HEK293 (cell line): Measurements from ENCODE around the gene KIAA0319L.
"Not testable (repeated sequence)": the region's sequence is repeated elsewhere in the genome, so short reads cannot be mapped to it uniquely, and the experiment has no call there.

ENCODE experiments used
- KLF1 ChIP-seq: fragments of 450-650 bp; formaldehyde crosslinking; IDR thresholded peaks from 2 replicates; pipeline ENCODE4 v1.5.1; 2016; ENCODE audit warnings: missing biosample characterization, missing genetic modification characterization
- YY2 ChIP-seq: fragments of 450-650 bp; formaldehyde crosslinking; IDR thresholded peaks from 2 replicates; pipeline ENCODE4 v1.5.1; 2016; ENCODE audit warnings: missing biosample characterization, missing genetic modification characterization
- ZNF302 ChIP-seq: fragments of 450-650 bp; formaldehyde crosslinking; IDR thresholded peaks from 2 replicates; pipeline ENCODE4 v1.5.1; 2016; ENCODE audit warnings: missing biosample characterization, missing genetic modification characterization, low read depth
- ZNF324 ChIP-seq: fragments of 450-650 bp; formaldehyde crosslinking; IDR thresholded peaks from 2 replicates; pipeline ENCODE4 v1.5.1; 2016; ENCODE audit warnings: missing biosample characterization, missing genetic modification characterization
- TF ChIP-seq, protein P1 (sequence below): fragments of 450-650 bp; formaldehyde crosslinking; IDR thresholded peaks from 2 replicates; pipeline ENCODE4 v1.5.1; 2016; ENCODE audit warnings: missing biosample characterization, missing genetic modification characterization
- TF ChIP-seq, protein P2 (sequence below): fragments of 450-650 bp; formaldehyde crosslinking; IDR thresholded peaks from 2 replicates; pipeline ENCODE4 v1.5.1; 2016; ENCODE audit warnings: missing biosample characterization, missing genetic modification characterization

GRCh38 chr1:35463749-35464148 lies 93.5 kb downstream of the KIAA0319L start:
- not testable (repeated sequence) for TF ChIP-seq KLF1; YY2; ZNF302 (tag by site-specific recombination); ZNF324 (tag by site-specific recombination)
- TF ChIP-seq, protein P1, sequence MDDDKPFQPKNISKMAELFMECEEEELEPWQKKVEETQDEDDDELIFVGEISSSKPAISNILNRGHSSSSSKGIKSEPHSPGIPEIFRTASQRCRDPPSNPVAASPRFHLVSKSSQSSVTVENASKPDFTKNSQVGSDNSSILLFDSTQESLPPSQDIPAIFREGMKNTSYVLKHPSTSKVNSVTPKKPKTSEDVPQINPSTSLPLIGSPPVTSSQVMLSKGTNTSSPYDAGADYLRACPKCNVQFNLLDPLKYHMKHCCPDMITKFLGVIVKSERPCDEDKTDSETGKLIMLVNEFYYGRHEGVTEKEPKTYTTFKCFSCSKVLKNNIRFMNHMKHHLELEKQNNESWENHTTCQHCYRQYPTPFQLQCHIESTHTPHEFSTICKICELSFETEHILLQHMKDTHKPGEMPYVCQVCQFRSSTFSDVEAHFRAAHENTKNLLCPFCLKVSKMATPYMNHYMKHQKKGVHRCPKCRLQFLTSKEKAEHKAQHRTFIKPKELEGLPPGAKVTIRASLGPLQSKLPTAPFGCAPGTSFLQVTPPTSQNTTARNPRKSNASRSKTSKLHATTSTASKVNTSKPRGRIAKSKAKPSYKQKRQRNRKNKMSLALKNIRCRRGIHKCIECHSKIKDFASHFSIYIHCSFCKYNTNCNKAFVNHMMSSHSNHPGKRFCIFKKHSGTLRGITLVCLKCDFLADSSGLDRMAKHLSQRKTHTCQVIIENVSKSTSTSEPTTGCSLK, result not testable (repeated sequence)
- TF ChIP-seq, protein P2, sequence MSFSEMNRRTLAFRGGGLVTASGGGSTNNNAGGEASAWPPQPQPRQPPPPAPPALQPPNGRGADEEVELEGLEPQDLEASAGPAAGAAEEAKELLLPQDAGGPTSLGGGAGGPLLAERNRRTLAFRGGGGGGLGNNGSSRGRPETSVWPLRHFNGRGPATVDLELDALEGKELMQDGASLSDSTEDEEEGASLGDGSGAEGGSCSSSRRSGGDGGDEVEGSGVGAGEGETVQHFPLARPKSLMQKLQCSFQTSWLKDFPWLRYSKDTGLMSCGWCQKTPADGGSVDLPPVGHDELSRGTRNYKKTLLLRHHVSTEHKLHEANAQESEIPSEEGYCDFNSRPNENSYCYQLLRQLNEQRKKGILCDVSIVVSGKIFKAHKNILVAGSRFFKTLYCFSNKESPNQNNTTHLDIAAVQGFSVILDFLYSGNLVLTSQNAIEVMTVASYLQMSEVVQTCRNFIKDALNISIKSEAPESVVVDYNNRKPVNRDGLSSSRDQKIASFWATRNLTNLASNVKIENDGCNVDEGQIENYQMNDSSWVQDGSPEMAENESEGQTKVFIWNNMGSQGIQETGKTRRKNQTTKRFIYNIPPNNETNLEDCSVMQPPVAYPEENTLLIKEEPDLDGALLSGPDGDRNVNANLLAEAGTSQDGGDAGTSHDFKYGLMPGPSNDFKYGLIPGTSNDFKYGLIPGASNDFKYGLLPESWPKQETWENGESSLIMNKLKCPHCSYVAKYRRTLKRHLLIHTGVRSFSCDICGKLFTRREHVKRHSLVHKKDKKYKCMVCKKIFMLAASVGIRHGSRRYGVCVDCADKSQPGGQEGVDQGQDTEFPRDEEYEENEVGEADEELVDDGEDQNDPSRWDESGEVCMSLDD (tag by site-specific recombination), result not testable (repeated sequence)
